Keratinocyte (primary cell): ENCODE measurements around the gene CALCR.

Experiments used
- CTCF ChIP-seq, 3 experiments: IDR thresholded peaks in 1 of 3; conservative IDR thresholded peaks in 1 of 3; optimal IDR thresholded peaks in 1 of 3; 2 replicates in 2 of 3; 3 replicates in 1 of 3; pipeline versions ENCODE3 to v1.5.1; 2011; ENCODE audit warnings: low read length in 3 of 3, mild to moderate bottlenecking in 3 of 3, moderate library complexity in 2 of 3, control low read depth in 1 of 3, inconsistent platforms in 1 of 3; ENCODE audit not compliant: insufficient read depth in 2 of 3; ENCODE audit errors: extremely low read depth in 1 of 3
- EZH2 ChIP-seq: IDR thresholded peaks from one replicate; pipeline ENCODE4 v1.6.1; 2012; ENCODE audit warnings: inconsistent platforms, mild to moderate bottlenecking, low read length, moderate library complexity

GRCh38 chr7:93426155-93426696, 148.3 kb downstream of the CALCR start:
- TF ChIP-seq CTCF (optimal IDR thresholded peaks at IDR 0.05 in 1 of 3, IDR thresholded peaks at IDR 0.05 in 1 of 3, conservative IDR thresholded peaks at IDR 0.05 in 1 of 3; ENCODE audit: extremely low read depth in 1 of 3, insufficient read depth in 2 of 3, low read length in 3 of 3) (no peak), EZH2 (no peak)
